Subcutaneous abdominal adipose tissue (tissue), 5 donors: Measurements from ENCODE around the gene ARFIP1.

Experiments used
- H3K27ac ChIP-seq: one replicate; pipeline ENCODE4 v1.7.0; 2013; ENCODE audit warnings: low read depth, mild to moderate bottlenecking, inconsistent platforms, low read length, moderate library complexity
- H3K27me3 ChIP-seq, 5 donors: one replicate each; pipeline ENCODE4 v1.7.0; 2013; ENCODE audit warnings: low read length in 5 of 5, inconsistent platforms in 1 of 5; ENCODE audit not compliant: control insufficient read depth in 5 of 5, insufficient read depth in 4 of 5
- H3K36me3 ChIP-seq, 5 donors: one replicate each; pipeline ENCODE4 v1.7.0; 2013; ENCODE audit warnings: low read length in 5 of 5; ENCODE audit not compliant: control insufficient read depth in 5 of 5, insufficient read depth in 5 of 5
- H3K4me1 ChIP-seq, 5 donors: one replicate each; pipeline ENCODE4 v1.7.0; 2013; ENCODE audit warnings: low read length in 5 of 5, mild to moderate bottlenecking in 3 of 5, moderate library complexity in 1 of 5; ENCODE audit not compliant: control insufficient read depth in 5 of 5, insufficient read depth in 5 of 5
- H3K4me3 ChIP-seq, 5 donors: one replicate each; pipeline ENCODE4 v1.7.0; 2013; ENCODE audit warnings: low read length in 5 of 5, low read depth in 1 of 5
- H3K9ac ChIP-seq, 5 donors: one replicate each; pipeline ENCODE4 v1.7.0; 2013; ENCODE audit warnings: low read length in 5 of 5, mild to moderate bottlenecking in 4 of 5, moderate library complexity in 3 of 5
- H3K9me3 ChIP-seq, 5 donors: one replicate each; pipeline ENCODE4 v1.7.0; 2013; ENCODE audit warnings: low read length in 5 of 5; ENCODE audit not compliant: control insufficient read depth in 5 of 5
- donor health status: healthy.
- donor health status: healthy.
- donor health status: healthy.
- donor health status: healthy.
- donor health status: healthy.

The ARFIP1 gene

DNA sequence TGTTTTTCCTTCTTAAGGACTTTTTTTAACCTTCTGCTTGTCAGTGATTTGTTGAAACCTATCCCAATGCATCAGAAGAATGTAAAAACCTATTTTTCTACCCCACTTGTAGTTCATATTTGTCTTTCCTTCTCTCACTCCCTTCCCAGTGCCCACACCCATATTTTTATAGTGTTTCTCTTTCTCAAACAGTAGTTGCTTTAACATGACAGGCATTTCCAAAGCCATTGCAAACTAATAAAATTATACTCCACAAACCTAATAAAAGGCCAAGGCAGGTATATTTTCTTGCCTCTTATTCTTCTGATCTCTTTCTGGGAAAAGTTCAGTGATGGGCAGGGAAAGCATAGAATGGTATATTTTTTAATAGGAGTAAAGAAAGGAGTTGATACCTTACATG is 120.6 kb downstream of the ARFIP1 start:
- Histone ChIP-seq H3K27me3 (no peaks in the 10 kb centered on the region), H3K9me3 (no peaks in the 10 kb centered on the region), H3K4me1 (no peaks in the 10 kb centered on the region), H3K4me3 (no peak overlapping the region), H3K36me3 (peaks cover 0 to 5% (median 3%) of the 10 kb centered on the region in 5 donors), H3K9ac (no peak overlapping the region), H3K27ac (no peak overlapping the region)

DNA sequence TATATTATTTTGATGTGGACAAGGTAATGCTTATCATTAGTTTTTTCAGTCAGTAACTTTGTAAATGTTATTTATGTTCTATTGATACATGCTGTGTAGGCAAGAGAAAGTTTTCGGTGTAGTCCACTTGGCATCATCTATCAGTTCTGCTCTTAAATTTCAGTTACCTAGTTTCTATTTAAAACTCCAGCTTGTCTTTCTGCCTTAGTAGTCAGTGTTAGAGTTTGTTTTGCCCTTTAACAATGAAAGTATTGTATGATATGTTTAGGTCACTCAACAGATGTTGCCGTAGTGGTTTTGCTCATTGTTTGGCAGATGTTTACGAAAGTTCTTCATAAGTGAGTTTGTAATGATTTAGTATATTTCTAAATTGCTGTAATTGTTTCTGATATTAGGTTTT is 121.5 kb downstream of the ARFIP1 start:
- no peak overlapping the region for H3K9ac ChIP-seq
- no peak overlapping the region for H3K4me3 ChIP-seq
- no peaks in the 10 kb centered on the region for H3K4me1 ChIP-seq
- no peak overlapping the region for H3K27ac ChIP-seq
- H3K36me3 ChIP-seq = peaks cover 0 to 5% (median 3%) of the 10 kb centered on the region in 5 donors
- no peaks in the 10 kb centered on the region for H3K27me3 ChIP-seq
- no peaks in the 10 kb centered on the region for H3K9me3 ChIP-seq

DNA sequence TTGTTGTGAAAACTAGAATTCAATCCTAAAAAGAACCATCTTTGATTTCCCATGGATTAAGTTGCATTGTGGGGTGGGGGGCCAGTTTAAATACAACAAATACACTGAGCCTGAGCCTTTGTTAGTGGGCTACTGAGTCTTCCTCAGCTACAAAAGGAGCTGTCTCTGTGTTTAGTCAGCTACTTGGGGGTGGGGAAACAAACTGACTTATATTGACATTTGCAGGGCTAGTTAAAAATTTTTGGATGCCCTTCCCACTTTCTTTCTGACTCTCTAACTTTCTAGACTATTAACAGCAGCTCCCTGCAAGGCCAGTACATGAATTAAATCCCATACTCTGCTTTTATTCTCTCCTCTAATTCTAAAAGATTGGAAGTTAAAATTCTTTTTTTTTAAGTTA is 123.9 kb downstream of the ARFIP1 start:
- H3K27me3 ChIP-seq = no peaks in the 10 kb centered on the region

DNA sequence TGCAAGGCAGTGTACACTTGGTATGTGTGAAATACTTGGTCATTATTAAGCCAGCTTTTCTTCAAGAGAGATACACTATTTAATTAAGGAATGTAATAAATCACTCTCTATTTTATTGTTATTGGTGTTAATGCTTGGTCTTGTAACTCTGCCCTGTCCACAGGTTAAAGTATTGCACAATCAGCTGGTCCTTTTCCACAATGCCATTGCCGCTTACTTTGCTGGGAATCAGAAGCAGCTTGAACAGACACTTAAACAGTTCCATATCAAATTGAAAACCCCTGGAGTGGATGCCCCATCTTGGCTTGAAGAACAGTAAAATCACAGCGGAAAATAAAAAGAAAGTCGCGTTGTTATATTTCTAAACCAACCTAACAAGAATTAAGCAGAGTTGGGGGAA is 130.1 kb downstream of the ARFIP1 start:
- H3K4me1 ChIP-seq = no peaks in the 10 kb centered on the region

More for the DNA sequence above, 123.9 kb downstream of the ARFIP1 start:
- Histone ChIP-seq H3K9me3 (no peaks in the 10 kb centered on the region), H3K4me1 (no peaks in the 10 kb centered on the region), H3K27ac (no peak overlapping the region), H3K4me3 (no peak overlapping the region), H3K9ac (no peak overlapping the region), H3K36me3 (peaks cover 0 to 15% (median 14%) of the 10 kb centered on the region in 5 donors)

DNA sequence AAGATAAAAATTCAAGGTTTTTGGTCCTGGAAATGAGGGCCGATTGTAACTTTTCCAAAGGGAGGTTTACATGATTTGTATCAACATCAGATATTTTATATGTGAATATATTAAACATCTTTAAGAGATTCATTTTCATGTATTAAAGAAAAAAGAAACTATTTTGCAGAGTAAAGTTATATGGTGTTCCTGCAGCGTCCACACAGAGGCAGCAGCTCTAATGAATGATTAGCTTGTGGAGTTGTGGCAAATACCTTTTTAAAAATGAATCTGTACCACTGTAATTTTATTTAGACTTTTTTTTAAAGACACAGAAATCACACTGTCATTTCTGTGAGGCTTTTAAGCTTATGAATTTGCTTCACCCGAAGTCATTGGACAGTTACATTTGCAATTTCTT is 130.8 kb downstream of the ARFIP1 start:
- Histone ChIP-seq H3K9ac (no peak overlapping the region), H3K4me1 (no peaks in the 10 kb centered on the region)

More for the DNA sequence above, 130.1 kb downstream of the ARFIP1 start:
- H3K9me3 ChIP-seq = no peaks in the 10 kb centered on the region
- H3K36me3 ChIP-seq = peaks cover 4 to 19% (median 17%) of the 10 kb centered on the region in 5 donors
- H3K27ac ChIP-seq = no peak overlapping the region
- no peaks in the 10 kb centered on the region for H3K27me3 ChIP-seq
- no peak overlapping the region for H3K9ac ChIP-seq
- no peak overlapping the region for H3K4me3 ChIP-seq

DNA sequence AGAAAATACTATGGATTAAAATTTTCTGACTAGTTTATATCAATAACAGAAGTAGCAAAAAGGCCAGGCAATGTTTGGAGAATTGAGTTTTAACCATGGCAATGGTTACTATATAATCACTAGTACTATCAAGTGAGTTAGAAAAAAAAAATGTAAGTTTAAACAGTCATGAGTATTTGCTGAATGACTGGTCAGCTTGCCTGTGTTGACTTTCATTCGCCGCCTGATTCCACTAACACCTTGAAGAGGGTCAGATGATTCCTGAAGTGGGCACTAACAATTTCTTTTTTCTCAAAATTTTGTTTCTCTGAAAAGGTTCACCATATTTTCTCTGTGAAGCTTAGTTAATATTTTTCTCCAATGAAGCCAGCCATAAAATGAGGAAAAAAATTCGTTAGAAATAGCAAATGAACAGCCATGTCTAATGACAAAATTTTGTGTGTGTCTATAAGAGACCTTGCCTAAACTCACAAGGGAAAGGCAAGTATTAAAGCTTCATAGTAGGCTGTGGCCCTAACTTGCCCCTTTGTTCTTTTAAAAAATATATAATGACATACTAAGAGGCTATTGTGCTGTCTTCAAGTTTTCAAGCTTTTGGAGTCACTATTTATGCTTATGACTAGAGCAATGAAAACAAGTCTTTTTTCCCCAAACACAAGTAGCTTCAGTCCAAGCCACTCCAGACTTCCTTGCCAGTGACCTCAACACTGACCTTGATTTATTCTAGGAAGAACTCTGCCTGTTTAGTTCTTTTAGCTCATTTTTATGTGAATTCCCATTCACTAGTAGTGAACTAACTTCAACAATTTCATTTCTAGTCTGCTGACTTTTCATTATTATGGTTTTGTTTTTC is 138.0 kb downstream of the ARFIP1 start:
- Histone ChIP-seq H3K9ac (no peak overlapping the region), H3K36me3 (peaks cover 3 to 12% (median 4%) of the 10 kb centered on the region in 5 donors), H3K27ac (no peak overlapping the region)

More for the DNA sequence above, 130.8 kb downstream of the ARFIP1 start:
- H3K36me3 ChIP-seq = peaks cover 4 to 19% (median 17%) of the 10 kb centered on the region in 5 donors
- no peaks in the 10 kb centered on the region for H3K27me3 ChIP-seq
- H3K4me3 ChIP-seq = no peak overlapping the region
- no peaks in the 10 kb centered on the region for H3K9me3 ChIP-seq
- H3K27ac ChIP-seq = no peak overlapping the region

DNA sequence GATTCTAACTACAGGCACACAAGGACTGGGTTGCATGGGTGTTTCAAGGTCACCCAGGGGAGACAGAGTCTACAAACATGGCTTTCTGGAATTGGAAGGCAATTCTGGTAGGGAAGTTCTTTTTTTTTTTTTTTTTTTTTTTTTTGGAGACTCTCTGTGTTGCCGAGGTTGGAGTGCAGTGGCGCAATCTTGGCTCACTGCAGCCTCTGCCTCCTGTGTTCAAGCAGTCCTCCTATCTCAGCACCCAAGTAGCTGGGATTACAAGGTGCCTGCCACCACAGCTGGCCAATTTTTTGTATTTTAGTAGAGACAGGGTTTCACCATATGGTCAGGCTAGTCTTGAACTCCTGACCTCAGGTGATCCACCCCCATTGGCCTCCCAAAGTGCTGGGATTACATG is 140.1 kb downstream of the ARFIP1 start:
- no peaks in the 10 kb centered on the region for H3K4me1 ChIP-seq
- peaks cover 4 to 11% (median 6%) of the 10 kb centered on the region in 5 donors for H3K9me3 ChIP-seq
- H3K4me3 ChIP-seq = no peak overlapping the region
- H3K27ac ChIP-seq = no peak overlapping the region
- no peaks in the 10 kb centered on the region for H3K27me3 ChIP-seq
- peaks cover 3 to 12% (median 4%) of the 10 kb centered on the region in 5 donors for H3K36me3 ChIP-seq
- no peak overlapping the region for H3K9ac ChIP-seq

More for the DNA sequence above, 138.0 kb downstream of the ARFIP1 start:
- H3K4me1 ChIP-seq = no peaks in the 10 kb centered on the region
- H3K4me3 ChIP-seq = no peak overlapping the region
- peaks cover 4 to 11% (median 6%) of the 10 kb centered on the region in 5 donors for H3K9me3 ChIP-seq
- H3K27me3 ChIP-seq = no peaks in the 10 kb centered on the region

DNA sequence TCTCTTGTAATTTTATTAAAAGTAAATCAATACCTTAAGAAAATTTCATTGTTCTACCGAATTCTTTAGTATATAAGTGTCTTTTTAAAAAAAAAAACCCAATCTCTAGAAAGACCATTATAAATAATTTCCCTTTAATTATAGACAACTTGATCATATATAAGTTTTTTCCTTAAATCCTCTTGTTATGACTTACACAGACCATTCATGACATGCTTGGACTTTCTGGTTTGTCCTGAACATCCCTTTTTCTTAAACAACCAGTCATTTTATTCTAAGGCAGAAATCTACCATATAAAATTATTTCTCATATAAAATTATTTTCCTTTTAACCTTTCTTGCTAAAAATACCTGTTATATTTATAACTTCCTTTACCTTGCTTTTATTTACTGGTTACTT is 141.0 kb downstream of the ARFIP1 start:
- no peak overlapping the region for H3K4me3 ChIP-seq
- H3K27ac ChIP-seq = no peak overlapping the region
- peaks cover 4 to 11% (median 6%) of the 10 kb centered on the region in 5 donors for H3K9me3 ChIP-seq
- peaks cover 3 to 12% (median 4%) of the 10 kb centered on the region in 5 donors for H3K36me3 ChIP-seq
- no peak overlapping the region for H3K9ac ChIP-seq
- no peaks in the 10 kb centered on the region for H3K4me1 ChIP-seq
- no peaks in the 10 kb centered on the region for H3K27me3 ChIP-seq

DNA sequence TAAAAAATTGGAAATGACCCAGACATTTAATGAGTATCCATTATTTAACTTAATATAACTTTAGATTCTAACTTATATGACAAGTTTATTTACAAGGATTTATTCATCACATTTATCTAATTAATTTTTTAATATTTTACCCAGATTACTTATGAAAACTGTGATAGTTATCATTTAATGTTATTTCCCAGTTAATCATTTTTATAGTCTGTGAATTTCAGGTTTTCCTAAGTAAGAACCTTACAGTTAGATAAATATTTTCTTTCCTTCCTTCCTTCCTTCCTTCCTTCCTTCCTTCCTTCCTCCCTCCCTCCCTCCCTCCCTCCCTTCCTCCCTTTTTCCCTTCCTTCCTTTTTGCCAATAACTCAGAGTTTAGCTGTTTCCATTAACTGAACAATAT is 141.5 kb downstream of the ARFIP1 start:
- Histone ChIP-seq H3K4me3 (no peak overlapping the region), H3K36me3 (peaks cover 3 to 12% (median 4%) of the 10 kb centered on the region in 5 donors), H3K4me1 (no peaks in the 10 kb centered on the region), H3K27me3 (no peaks in the 10 kb centered on the region), H3K9me3 (peaks cover 4 to 11% (median 6%) of the 10 kb centered on the region in 5 donors), H3K27ac (no peak overlapping the region), H3K9ac (no peak overlapping the region)

DNA sequence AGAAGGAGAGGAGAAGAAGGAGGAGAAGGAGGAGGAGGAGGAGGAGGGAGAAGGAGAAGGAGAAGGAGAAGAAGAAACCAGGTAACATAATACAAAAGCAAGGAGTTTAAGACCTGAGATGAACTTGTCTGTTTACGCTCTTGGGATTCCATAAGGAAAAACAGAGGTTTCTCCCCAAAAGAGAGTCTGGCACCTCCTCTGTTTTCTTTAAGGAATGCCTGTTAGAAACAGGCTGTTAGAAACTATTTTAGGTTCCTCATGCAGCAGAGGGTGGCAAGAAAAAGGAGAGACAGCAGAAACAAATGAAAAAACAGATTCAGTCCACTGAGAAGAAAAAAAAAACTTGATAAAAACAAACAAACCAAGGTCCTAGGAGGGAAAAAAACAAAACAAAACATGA is 146.1 kb downstream of the ARFIP1 start:
- Histone ChIP-seq H3K4me3 (no peak overlapping the region), H3K9ac (no peak overlapping the region), H3K4me1 (no peaks in the 10 kb centered on the region), H3K36me3 (no peaks in the 10 kb centered on the region), H3K27me3 (no peaks in the 10 kb centered on the region), H3K27ac (no peak overlapping the region), H3K9me3 (no peaks in the 10 kb centered on the region)
